Stimulated activated effector memory CD8-positive, alpha-beta T cell treated with anti-CD3 and anti-CD28 coated beads, Interleukin-12 subunit alpha, Interleukin-12 subunit beta, amount 100 ng/mL, for 72 hours (primary cell): Measurements from ENCODE around the gene FRMD4A.

ENCODE experiments used
- ATAC-seq: fragments of 150-1000 bp; cut with Tn5 transposase; 2 replicates; pipeline ENCODE4 v1.10.0; 2021
- DNase-seq, 2 donors: peaks; one replicate each; pipeline ENCODE4 v3.0.0; 2021 to 2022; ENCODE audit warnings: low spot score in 2 of 2
- H3K27ac Mint-ChIP-seq: one replicate; pipeline ENCODE4 v1.8.0; 2022; ENCODE audit warnings: mild to moderate bottlenecking, mixed read lengths
- H3K36me3 Mint-ChIP-seq: one replicate; pipeline ENCODE4 v1.8.0; 2022; ENCODE audit warnings: mild to moderate bottlenecking, mixed read lengths
- H3K4me1 Mint-ChIP-seq: one replicate; pipeline ENCODE4 v1.8.0; 2022; ENCODE audit warnings: mixed read lengths
- H3K4me3 Mint-ChIP-seq: one replicate; pipeline ENCODE4 v1.8.0; 2022; ENCODE audit warnings: mild to moderate bottlenecking, mixed read lengths
- H3K9me3 Mint-ChIP-seq: one replicate; pipeline ENCODE4 v1.8.0; 2022; ENCODE audit warnings: mixed read lengths

The FRMD4A gene

GRCh38 chr10:13660551-13660920 lies 670.2 kb downstream of the FRMD4A start:
- peaks cover 11% of the 10 kb centered on the region for H3K4me1 Mint-ChIP-seq
- DNase-seq (no peak), ATAC-seq (no peak)
- H3K4me3 Mint-ChIP-seq: no peak overlapping the region
- no peak overlapping the region for H3K27ac Mint-ChIP-seq
- H3K9me3 Mint-ChIP-seq: no peaks in the 10 kb centered on the region
- peaks cover 4% of the 10 kb centered on the region for H3K36me3 Mint-ChIP-seq

- Mint-ChIP-seq H3K9me3 (no peaks in the 10 kb centered on the region), H3K36me3 (peaks cover 4% of the 10 kb centered on the region), H3K4me3 (no peak overlapping the region), H3K4me1 (peaks cover 11% of the 10 kb centered on the region), H3K27ac (no peak overlapping the region)
- peak; percentile 59 for ATAC-seq
- peak; percentile 56 to 78 for DNase-seq
Measured at GRCh38 chr10:13659887-13660550, 670.7 kb downstream of the FRMD4A start.

- ATAC-seq (no peak), DNase-seq (no peak)
- Mint-ChIP-seq H3K9me3 (no peaks in the 10 kb centered on the region), H3K27ac (no peak overlapping the region), H3K36me3 (peaks cover 4% of the 10 kb centered on the region), H3K4me3 (no peak overlapping the region), H3K4me1 (peaks cover 11% of the 10 kb centered on the region)
Measured at GRCh38 chr10:13658871-13659685, 671.6 kb downstream of the FRMD4A start.

DNA sequence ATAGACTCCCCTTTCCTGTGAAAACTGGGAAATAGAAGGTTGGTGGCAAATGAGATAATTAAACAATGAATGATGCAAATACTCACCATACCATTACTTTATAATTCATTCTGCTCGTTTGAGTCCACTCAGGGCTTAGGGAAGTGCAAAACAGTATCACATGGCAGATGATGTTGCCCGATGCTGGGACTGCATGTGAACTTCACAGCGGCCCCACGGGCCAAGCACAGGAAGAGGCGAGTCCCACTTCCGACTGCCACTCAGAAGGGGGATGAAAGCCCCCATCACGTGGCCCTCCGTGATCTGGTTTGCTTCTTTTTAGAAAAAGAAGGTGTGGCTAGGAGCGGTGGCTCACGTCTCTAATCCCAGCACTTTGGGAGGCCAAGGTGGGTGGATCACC lies 672.5 kb downstream of the FRMD4A start:
- H3K36me3 Mint-ChIP-seq: peaks cover 4% of the 10 kb centered on the region
- no peak overlapping the region for H3K27ac Mint-ChIP-seq

DNA sequence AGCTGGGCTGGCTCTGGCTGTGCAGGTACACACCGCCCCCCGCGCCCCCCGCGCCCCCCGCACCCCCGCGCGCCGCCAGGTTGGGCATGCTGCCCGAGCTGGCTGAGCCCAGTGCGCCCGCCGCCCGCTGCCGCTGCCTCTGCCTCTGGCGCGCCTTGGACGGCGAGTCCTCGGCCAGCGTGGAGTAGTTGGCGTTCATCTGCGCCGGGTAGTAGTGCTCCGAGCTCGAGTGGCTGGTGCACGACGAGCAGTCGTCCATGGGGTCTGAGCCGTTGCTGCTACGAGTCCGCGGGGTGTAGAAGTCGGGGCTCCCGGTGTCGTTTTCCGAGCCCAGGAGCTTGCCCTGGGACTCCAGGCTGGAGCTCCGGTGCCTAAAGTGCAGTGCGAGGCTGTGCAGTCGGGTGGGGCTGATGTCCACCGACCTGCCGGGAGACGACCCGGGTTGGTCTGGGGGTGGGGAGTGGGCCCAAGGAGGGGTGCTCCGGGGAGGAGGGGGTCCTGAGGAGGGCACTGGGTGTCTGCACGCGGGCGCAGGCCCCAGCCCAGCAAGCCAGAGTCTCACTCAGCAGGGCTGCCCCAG lies 673.5 kb downstream of the FRMD4A start:
- no peak for DNase-seq
- H3K27ac Mint-ChIP-seq: no peak overlapping the region
- H3K9me3 Mint-ChIP-seq: no peaks in the 10 kb centered on the region
- no peak overlapping the region for H3K4me3 Mint-ChIP-seq
- peaks cover 16% of the 10 kb centered on the region for H3K4me1 Mint-ChIP-seq
- ATAC-seq: no peak
- peaks cover 4% of the 10 kb centered on the region for H3K36me3 Mint-ChIP-seq

More for the DNA sequence above, 672.5 kb downstream of the FRMD4A start:
- DNase-seq (no peak), ATAC-seq (no peak)
- peaks cover 11% of the 10 kb centered on the region for H3K4me1 Mint-ChIP-seq
- H3K4me3 Mint-ChIP-seq: no peak overlapping the region
- no peaks in the 10 kb centered on the region for H3K9me3 Mint-ChIP-seq

- Mint-ChIP-seq H3K27ac (no peak overlapping the region), H3K9me3 (no peaks in the 10 kb centered on the region), H3K4me1 (peaks cover 18% of the 10 kb centered on the region), H3K4me3 (no peak overlapping the region), H3K36me3 (peaks cover 4% of the 10 kb centered on the region)
- ATAC-seq (no peak), DNase-seq (no peak)
Measured at GRCh38 chr10:13656337-13657100, 674.2 kb downstream of the FRMD4A start.

GRCh38 chr10:13654846-13655245 lies 675.9 kb downstream of the FRMD4A start:
- no peak overlapping the region for H3K27ac Mint-ChIP-seq
- no peaks in the 10 kb centered on the region for H3K36me3 Mint-ChIP-seq
- H3K4me1 Mint-ChIP-seq: peaks cover 8% of the 10 kb centered on the region
- DNase-seq: no peak
- no peak overlapping the region for H3K4me3 Mint-ChIP-seq
- ATAC-seq: no peak
- no peaks in the 10 kb centered on the region for H3K9me3 Mint-ChIP-seq

DNA sequence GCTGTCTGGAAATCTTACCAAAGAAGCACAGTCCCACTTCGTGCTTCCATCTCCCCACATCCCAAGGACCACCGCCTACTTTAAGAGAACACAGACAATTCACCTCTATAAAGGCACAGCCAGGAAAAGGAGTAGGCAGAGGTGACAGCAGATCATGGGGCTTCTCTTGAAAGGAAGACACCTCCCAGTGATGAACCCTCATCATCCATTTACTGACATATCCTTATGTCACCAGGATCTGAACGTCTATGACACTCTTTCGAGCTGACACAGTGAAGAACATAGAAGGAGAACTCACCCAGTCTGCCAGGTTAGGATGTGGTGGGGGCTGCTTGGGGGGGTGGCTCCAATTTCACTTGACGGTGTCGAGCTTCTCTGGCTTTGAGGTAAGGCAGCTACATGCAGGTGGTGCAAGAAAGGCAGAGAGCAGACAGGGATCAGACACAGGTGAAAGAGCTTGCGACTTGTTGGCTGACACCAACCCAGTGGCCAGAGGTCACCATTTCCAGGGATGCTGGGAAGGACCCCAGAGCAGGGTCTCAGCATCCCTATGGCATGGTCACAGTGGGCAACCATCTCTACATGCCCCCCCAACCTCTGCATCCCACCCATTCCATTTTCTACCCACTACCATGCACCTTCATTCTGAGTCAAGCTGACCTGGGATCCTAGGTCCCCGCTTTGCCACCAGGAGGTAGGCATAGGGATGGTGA lies 676.5 kb downstream of the FRMD4A start:
- no peak overlapping the region for H3K27ac Mint-ChIP-seq
- H3K36me3 Mint-ChIP-seq: no peaks in the 10 kb centered on the region
- no peak for ATAC-seq

DNA sequence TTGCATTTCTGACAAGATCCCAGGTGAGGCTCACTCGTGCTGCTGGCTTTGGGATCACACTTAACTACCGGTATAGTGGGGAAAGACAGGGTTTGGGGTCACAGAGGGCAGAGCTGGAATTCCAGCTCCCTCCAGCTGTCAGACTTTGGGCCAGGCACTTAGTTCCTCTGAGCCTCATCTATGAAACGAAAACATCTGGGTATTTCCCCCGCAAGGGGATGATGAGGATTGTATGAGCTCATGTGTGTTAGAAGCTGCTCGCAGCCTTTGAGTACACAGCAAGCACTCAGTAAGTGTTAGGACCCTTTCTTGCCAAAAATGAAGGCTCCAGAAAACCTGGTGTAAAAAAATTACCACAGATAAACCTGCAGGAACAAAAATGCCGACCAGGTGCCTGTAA lies 677.9 kb downstream of the FRMD4A start:
- peaks cover 15% of the 10 kb centered on the region for H3K4me1 Mint-ChIP-seq
- H3K27ac Mint-ChIP-seq: peak overlapping the region; percentile 23
- no peak overlapping the region for H3K4me3 Mint-ChIP-seq
- ATAC-seq: peak; percentile 36
- DNase-seq: no peak
- no peaks in the 10 kb centered on the region for H3K9me3 Mint-ChIP-seq
- no peaks in the 10 kb centered on the region for H3K36me3 Mint-ChIP-seq

More for the DNA sequence above, 676.5 kb downstream of the FRMD4A start:
- DNase-seq: no peak
- peaks cover 8% of the 10 kb centered on the region for H3K4me1 Mint-ChIP-seq
- no peak overlapping the region for H3K4me3 Mint-ChIP-seq
- H3K9me3 Mint-ChIP-seq: no peaks in the 10 kb centered on the region

DNA sequence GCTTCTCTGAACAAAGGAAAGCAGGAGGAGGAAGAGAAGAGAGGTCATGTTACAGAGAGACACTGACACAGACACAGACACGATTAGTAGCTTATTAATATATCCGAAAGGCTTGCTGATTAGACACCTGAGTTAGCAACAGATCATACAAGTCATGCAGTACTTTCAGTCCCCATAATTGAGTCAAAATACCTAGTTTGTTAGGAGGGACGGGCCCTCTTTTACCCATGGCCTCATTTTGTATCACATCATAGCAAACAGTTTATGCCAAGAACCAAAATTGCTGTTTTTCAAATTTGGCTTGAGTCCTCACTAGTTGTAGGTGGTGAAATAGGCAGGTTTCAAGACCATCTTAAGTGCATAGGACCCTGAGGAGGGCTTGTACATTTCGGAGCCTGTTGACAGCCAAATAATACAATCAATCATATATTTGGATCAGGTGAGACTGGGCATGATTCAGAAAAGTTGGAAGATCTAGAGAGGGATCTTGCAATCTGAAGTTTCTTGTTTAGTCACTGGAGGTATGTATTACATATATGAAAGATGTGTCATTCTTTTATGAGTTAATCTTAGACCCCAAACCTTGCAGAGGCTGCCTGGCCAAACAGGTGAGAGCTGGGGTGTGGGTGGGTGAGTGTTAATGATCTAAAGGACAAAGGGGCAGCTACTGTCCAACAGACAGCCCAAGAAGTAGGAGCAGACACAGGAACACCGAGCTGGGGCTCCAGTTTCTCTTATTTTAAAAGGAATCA lies 678.6 kb downstream of the FRMD4A start:
- Mint-ChIP-seq H3K36me3 (no peaks in the 10 kb centered on the region), H3K9me3 (no peaks in the 10 kb centered on the region), H3K4me3 (no peak overlapping the region), H3K27ac (peak overlapping the region; percentile 23), H3K4me1 (peaks cover 15% of the 10 kb centered on the region)
- ATAC-seq: peak; percentile 69
- no peak for DNase-seq

DNA sequence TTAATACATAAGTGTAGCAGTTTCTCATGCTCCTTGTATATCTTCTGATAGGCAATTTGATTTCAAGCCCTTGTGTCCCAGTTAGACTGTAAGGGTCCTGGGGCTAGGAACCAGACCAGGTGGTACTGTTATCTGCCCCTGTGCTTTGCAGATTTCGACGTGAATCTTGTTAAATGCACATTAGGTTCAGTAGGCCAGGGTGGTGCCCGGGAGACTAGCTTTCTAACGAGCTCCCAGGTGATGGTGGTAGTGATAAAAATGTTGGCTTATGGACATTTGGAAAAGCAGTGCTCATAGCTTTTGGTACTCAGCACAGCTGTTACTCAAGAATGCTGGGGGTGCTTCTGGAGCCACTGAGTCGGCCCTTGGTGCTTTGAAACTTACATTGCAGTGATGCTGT lies 679.8 kb downstream of the FRMD4A start:
- no peak overlapping the region for H3K27ac Mint-ChIP-seq
- H3K9me3 Mint-ChIP-seq: no peaks in the 10 kb centered on the region
- H3K4me3 Mint-ChIP-seq: no peak overlapping the region
- no peak for ATAC-seq
- no peaks in the 10 kb centered on the region for H3K36me3 Mint-ChIP-seq
- H3K4me1 Mint-ChIP-seq: peaks cover 22% of the 10 kb centered on the region
- no peak for DNase-seq

DNA sequence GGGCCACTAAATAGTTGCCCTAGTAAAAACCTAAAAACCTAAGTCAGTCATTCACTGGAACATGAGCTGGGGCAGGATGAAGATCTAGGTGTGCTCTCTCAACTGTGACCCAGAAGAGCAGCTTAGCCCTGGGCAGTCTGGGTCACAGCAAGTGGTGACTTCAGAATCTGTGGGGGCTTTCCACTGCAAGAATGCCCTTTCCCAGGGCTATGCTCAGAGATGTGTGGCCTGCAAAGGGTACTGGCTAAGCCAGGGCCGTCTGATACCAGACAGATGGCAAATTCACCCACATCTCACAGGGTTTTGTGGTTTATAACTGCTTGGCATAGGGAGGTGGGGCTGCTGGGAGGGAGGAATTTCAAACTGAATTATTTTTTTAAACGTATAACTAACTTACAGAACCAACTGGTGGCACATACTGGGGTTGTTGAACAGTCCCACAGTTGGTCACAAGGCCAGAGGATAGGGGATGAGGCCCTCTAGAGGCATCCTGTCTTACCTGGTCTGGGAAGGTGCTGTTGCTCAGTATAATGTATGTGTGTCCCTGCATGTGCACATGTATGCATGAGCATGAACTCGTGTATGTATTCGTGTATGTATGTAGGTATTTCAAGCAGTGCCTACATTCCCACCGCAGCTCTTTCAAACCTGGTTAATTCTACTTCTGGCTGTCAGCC lies 680.7 kb downstream of the FRMD4A start:
- DNase-seq (no peak), ATAC-seq (no peak)
- H3K4me3 Mint-ChIP-seq: no peak overlapping the region
- H3K4me1 Mint-ChIP-seq: peaks cover 22% of the 10 kb centered on the region
- no peaks in the 10 kb centered on the region for H3K9me3 Mint-ChIP-seq
- H3K36me3 Mint-ChIP-seq: peaks cover 8% of the 10 kb centered on the region
- H3K27ac Mint-ChIP-seq: no peak overlapping the region

- no peak for ATAC-seq
- Mint-ChIP-seq H3K36me3 (peaks cover 11% of the 10 kb centered on the region), H3K9me3 (no peaks in the 10 kb centered on the region), H3K27ac (peak overlapping the region; percentile 48), H3K4me3 (no peak overlapping the region), H3K4me1 (peaks cover 22% of the 10 kb centered on the region)
- DNase-seq: no peak
Measured at GRCh38 chr10:13648425-13648824, 682.3 kb downstream of the FRMD4A start.

GRCh38 chr10:13644866-13645265 lies 685.9 kb downstream of the FRMD4A start:
- Mint-ChIP-seq H3K4me3 (no peak overlapping the region), H3K9me3 (peaks cover 20% of the 10 kb centered on the region), H3K27ac (no peak overlapping the region), H3K4me1 (peaks cover 15% of the 10 kb centered on the region), H3K36me3 (peaks cover 17% of the 10 kb centered on the region)
- DNase-seq (no peak), ATAC-seq (no peak)
